H1 (cell line): ENCODE results near the gene CENPV. TPM values are rescaled to one million over a fixed set of nuclear protein-coding genes. Genes with fewer than 3 reads are reported as not detected.

ENCODE experiments used
- CTCF ChIA-PET: fragments of 300-600 bp; sonication (Branson Sonifier 250); formaldehyde crosslinking; loops from one replicate; lab custom pipeline; 2021; ENCODE audit not compliant: partially characterized antibody; lab: Charles Lee
- POLR2A ChIA-PET: fragments of 300-600 bp; sonication (Branson Sonifier 250); formaldehyde crosslinking; loops from one replicate; lab custom pipeline; 2021; ENCODE audit warnings: inconsistent platforms; ENCODE audit not compliant: partially characterized antibody; lab: Charles Lee
- DNase-seq, 2 experiments: peaks; one replicate each; pipeline versions ENCODE4 v3.0.0 to v3.0.0-alpha.2; 2010 to 2022; ENCODE audit warnings: low spot score in 2 of 2, low read depth in 1 of 2, mixed read lengths in 1 of 2
- FAIRE-seq: peaks from 2 replicates; lab custom pipeline; 2011; peaks lifted over from hg19 to GRCh38; lab: Jason Lieb, UNC
- H2AFZ ChIP-seq: 2 replicates; pipeline ENCODE4 v1.8.1; 2012; ENCODE audit warnings: low read length, inconsistent platforms
- H2AK5ac ChIP-seq: 2 replicates; pipeline ENCODE4 v1.6.1; 2013; ENCODE audit warnings: low read depth, low read length
- H2BK120ac ChIP-seq: replicated peaks from 2 replicates; pipeline ENCODE3; 2013; ENCODE audit warnings: low read depth, low read length, inconsistent platforms
- H2BK12ac ChIP-seq: 2 replicates; pipeline ENCODE4 v1.6.1; 2013; ENCODE audit warnings: low read depth, low read length
- H2BK15ac ChIP-seq: 2 replicates; pipeline ENCODE4 v1.6.1; 2013; ENCODE audit warnings: low read length
- H2BK20ac ChIP-seq: 2 replicates; pipeline ENCODE4 v1.6.1; 2013; ENCODE audit warnings: low read length
- H2BK5ac ChIP-seq: 2 replicates; pipeline ENCODE4 v1.6.1; 2013; ENCODE audit warnings: low read depth, low read length
- H3K14ac ChIP-seq: 2 replicates; pipeline ENCODE4 v1.6.1; 2013; ENCODE audit warnings: inconsistent platforms; ENCODE audit not compliant: insufficient read length
- H3K18ac ChIP-seq: 2 replicates; pipeline ENCODE4 v1.6.1; 2013; ENCODE audit warnings: low read length; ENCODE audit errors: extremely low read depth
- H3K23ac ChIP-seq: 2 replicates; pipeline ENCODE4 v1.6.1; 2013; ENCODE audit warnings: inconsistent platforms; ENCODE audit not compliant: insufficient read length
- H3K23me2 ChIP-seq: 2 replicates; pipeline ENCODE4 v1.6.1; 2013; ENCODE audit warnings: low read depth, low read length
- H3K27ac ChIP-seq: 2 replicates; pipeline ENCODE4 v1.6.1; 2011; ENCODE audit warnings: low read depth, low read length, inconsistent platforms
- H3K27me3 ChIP-seq, 4 experiments: replicated peaks in 1 of 4; 1 replicate in 1 of 4; 2 replicates in 3 of 4; pipeline versions ENCODE4 v1.6.1 to v1.8.1; 2011 to 2013; ENCODE audit warnings: low read length in 3 of 4, mild to moderate bottlenecking in 3 of 4, inconsistent platforms in 2 of 4, mixed read lengths in 2 of 4, moderate library complexity in 1 of 4; ENCODE audit not compliant: control insufficient read depth in 3 of 4, insufficient read depth in 3 of 4; ENCODE audit errors: extremely low read depth in 1 of 4
- H3K36me3 ChIP-seq, 4 experiments: 2 replicates each; pipeline versions ENCODE4 v1.6.1 to v1.8.1; 2011 to 2013; ENCODE audit warnings: mild to moderate bottlenecking in 4 of 4, low read length in 3 of 4, moderate library complexity in 2 of 4, control low read depth in 1 of 4, inconsistent platforms in 1 of 4; ENCODE audit not compliant: insufficient read depth in 4 of 4, control insufficient read depth in 2 of 4
- H3K4ac ChIP-seq: replicated peaks from 2 replicates; pipeline ENCODE3; 2013; ENCODE audit warnings: low read length, low read depth, mixed read lengths, inconsistent platforms; ENCODE audit not compliant: insufficient read length
- H3K4me1 ChIP-seq, 4 experiments: replicated peaks in 1 of 4; 1 replicate in 1 of 4; 2 replicates in 3 of 4; pipeline versions ENCODE4 v1.6.1 to v1.8.1; 2011 to 2013; ENCODE audit warnings: low read length in 3 of 4, inconsistent platforms in 2 of 4, mixed read lengths in 1 of 4; ENCODE audit not compliant: insufficient read depth in 4 of 4, control insufficient read depth in 3 of 4
- H3K4me2 ChIP-seq, 2 experiments: 2 replicates each; pipeline versions ENCODE4 v1.6.1 to v1.8.1; 2011 to 2013; ENCODE audit warnings: low read depth in 2 of 2, low read length in 2 of 2, control low read depth in 1 of 2, inconsistent platforms in 1 of 2, mild to moderate bottlenecking in 1 of 2; ENCODE audit not compliant: insufficient read depth in 1 of 2
- H3K4me3 ChIP-seq, 4 experiments: fragments of 200-600, 300-600 bp in 1 of 4; sonication (generic), shearing (Covaris generic), sonication (Bioruptor Twin) in 1 of 4; 2 replicates each; pipeline versions ENCODE4 v1.5.1 to v1.8.1; 2011 to 2016; ENCODE audit warnings: low read length in 4 of 4, low read depth in 3 of 4, control low read depth in 2 of 4, inconsistent platforms in 2 of 4, mild to moderate bottlenecking in 2 of 4, mixed read lengths in 1 of 4, moderate library complexity in 1 of 4; ENCODE audit not compliant: insufficient read depth in 2 of 4; ENCODE audit errors: extremely low read depth in 1 of 4
- H3K56ac ChIP-seq: replicated peaks from 2 replicates; pipeline ENCODE3; 2013; ENCODE audit warnings: low read depth, mild to moderate bottlenecking, mixed read lengths, low read length, inconsistent platforms; ENCODE audit not compliant: insufficient read length
- H3K79me1 ChIP-seq: 2 replicates; pipeline ENCODE4 v1.6.1; 2013; ENCODE audit warnings: low read depth, low read length, control low read depth
- H3K79me2 ChIP-seq, 2 experiments: 2 replicates each; pipeline versions ENCODE4 v1.6.1 to v1.8.1; 2012 to 2013; ENCODE audit warnings: low read length in 2 of 2, mild to moderate bottlenecking in 2 of 2, inconsistent platforms in 1 of 2; ENCODE audit not compliant: insufficient read depth in 2 of 2, control insufficient read depth in 1 of 2
- H3K9ac ChIP-seq, 4 experiments: replicated peaks in 1 of 4; 1 replicate in 1 of 4; 2 replicates in 3 of 4; pipeline versions ENCODE4 v1.6.1 to v1.8.1; 2011 to 2013; ENCODE audit warnings: low read depth in 3 of 4, low read length in 3 of 4, control low read depth in 2 of 4, mild to moderate bottlenecking in 2 of 4, moderate library complexity in 2 of 4, inconsistent platforms in 1 of 4; ENCODE audit errors: extremely low read depth in 1 of 4
- H3K9me3 ChIP-seq, 2 experiments: 2 replicates each; pipeline versions ENCODE4 v1.6.1 to v1.8.1; 2012 to 2013; ENCODE audit warnings: mild to moderate bottlenecking in 2 of 2, moderate library complexity in 2 of 2, control low read depth in 1 of 2, inconsistent platforms in 1 of 2, low read depth in 1 of 2, low read length in 1 of 2, mixed read lengths in 1 of 2; ENCODE audit not compliant: insufficient read depth in 2 of 2
- H4K20me1 ChIP-seq, 2 experiments: replicated peaks in 1 of 2; 2 replicates each; pipeline versions ENCODE3 to v1.8.1; 2011 to 2013; ENCODE audit warnings: inconsistent platforms in 2 of 2, low read length in 2 of 2, mild to moderate bottlenecking in 1 of 2; ENCODE audit not compliant: insufficient read depth in 2 of 2, control insufficient read depth in 1 of 2
- H4K5ac ChIP-seq: 2 replicates; pipeline ENCODE4 v1.6.1; 2013; ENCODE audit warnings: low read length, low read depth, mixed read lengths, inconsistent platforms; ENCODE audit not compliant: insufficient read length
- H4K8ac ChIP-seq: 2 replicates; pipeline ENCODE4 v1.8.0; 2013; ENCODE audit warnings: mild to moderate bottlenecking, moderate library complexity, low read length, inconsistent platforms; ENCODE audit not compliant: insufficient read depth; ENCODE audit errors: extremely low read depth
- H4K91ac ChIP-seq: replicated peaks from 2 replicates; pipeline ENCODE3; 2013; ENCODE audit warnings: low read length, mixed read lengths, inconsistent platforms; ENCODE audit not compliant: insufficient read length
- CHD2 ChIP-seq: IDR thresholded peaks from 2 replicates; pipeline ENCODE4 v1.6.1; 2012; ENCODE audit warnings: low read length, improper control_type of control experiment
- MAFK ChIP-seq: IDR thresholded peaks from 2 replicates; pipeline ENCODE4 v1.6.1; 2012; ENCODE audit warnings: low read depth, mild to moderate bottlenecking, improper control_type of control experiment, low read length
- PHF8 ChIP-seq: fragments of 200-600 bp; sonication (generic); conservative IDR thresholded peaks from 2 replicates; pipeline ENCODE4 v1.7.1; 2012; ENCODE audit warnings: low read depth, mild to moderate bottlenecking, inconsistent platforms, low read length, moderate library complexity
- POLR2A ChIP-seq, 2 experiments: IDR thresholded peaks; 1 replicate in 1 of 2; 2 replicates in 1 of 2; pipeline ENCODE4 v1.6.1; 2011; ENCODE audit warnings: low read depth in 2 of 2, low read length in 2 of 2, mild to moderate bottlenecking in 2 of 2; ENCODE audit errors: control extremely low read depth in 1 of 2
- SAP30 ChIP-seq: fragments of 300-600 bp; sonication (generic); IDR thresholded peaks from 2 replicates; pipeline ENCODE4 v1.7.1; 2012; ENCODE audit warnings: low read length, moderate library complexity, mild to moderate bottlenecking, inconsistent platforms; ENCODE audit not compliant: insufficient read depth, insufficient replicate concordance
- TAF7 ChIP-seq: optimal IDR thresholded peaks from 2 replicates; pipeline ENCODE3; 2011; ENCODE audit warnings: low read depth, mild to moderate bottlenecking, inconsistent platforms, low read length, moderate library complexity, borderline replicate concordance
- TBP ChIP-seq: IDR thresholded peaks from 2 replicates; pipeline ENCODE4 v1.6.1; 2011; ENCODE audit warnings: low read depth, low read length, improper control_type of control experiment
- YY1 ChIP-seq: IDR thresholded peaks from 2 replicates; pipeline ENCODE4 v1.6.1; 2011; ENCODE audit warnings: low read depth, mild to moderate bottlenecking, low read length
- WGBS, 2 experiments: shearing (Covaris generic) in 1 of 2; methylation state at CpG; one replicate each; pipeline versions ENCODE4 v1.1.6 to v1.1.7; 2013 to 2015; ENCODE audit warnings: low lambda C conversion rate in 2 of 2, mixed read lengths in 2 of 2, inconsistent platforms in 1 of 2, low coverage in 1 of 2, missing lambda C conversion rate in 1 of 2; ENCODE audit not compliant: insufficient replicate concordance in 2 of 2, insufficient coverage in 1 of 2, insufficient read length in 1 of 2; ENCODE audit errors: extremely low coverage in 1 of 2, missing lambda C conversion rate in 1 of 2; 5-methylcytosine and 5-hydroxymethylcytosine counted together
- polyA plus RNA-seq, 7 experiments: library from polyadenylated mRNA; depleted of rRNA in 3 of 7; stranded (reverse) in 5 of 7; unstranded in 2 of 7; fragments of >200 nt in 5 of 7; fragments of 200-250 nt in 2 of 7; gene quantifications; 1 replicate in 5 of 7; 2 replicates in 1 of 7; 4 replicates in 1 of 7; pipeline versions ENCODE4 v1.2.1 to v1.2.3, GENCODE V29; 2011 to 2013; ENCODE audit warnings: missing spikeins in 2 of 7, mixed read lengths in 2 of 7
- total RNA-seq: library from RNA; stranded (reverse); fragmentation: NEBNext Ultra II Directional; extraction: Animal tissue kit (Norgen Biotek cat#: 25700); gene quantifications from 2 replicates; pipeline ENCODE4 v1.2.1, GENCODE V29; 2021
- TF ChIP-seq, protein P1 (sequence below): IDR thresholded peaks from 2 replicates; pipeline ENCODE4 v1.6.1; 2012; ENCODE audit warnings: low read length, inconsistent platforms

CENPV gene
- total and polyA plus RNA-seq, 2 of the 8 experiments (the other 6 are each of a cell fraction or from before 2014, with no cell fraction given), result 249 to 260 TPM

DNA sequence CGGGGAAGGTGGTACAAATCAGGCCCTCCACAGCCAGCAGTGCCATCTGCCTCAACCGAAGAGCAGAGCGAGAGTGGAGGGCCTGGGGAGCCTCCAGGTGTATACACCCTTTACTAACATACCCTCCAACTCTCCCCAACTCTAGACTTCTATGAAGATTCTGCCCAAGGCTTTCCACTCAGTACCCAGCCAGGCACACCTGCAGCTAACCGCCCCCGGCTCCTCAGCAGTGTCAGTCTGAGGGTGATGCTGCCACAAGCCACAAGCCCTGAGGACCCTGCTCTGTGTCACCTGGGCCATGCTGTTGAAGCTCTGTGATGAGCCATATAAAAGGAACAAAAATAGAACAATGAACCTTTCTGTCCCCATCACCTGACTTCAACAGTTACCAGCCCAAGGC, 3.8 kb downstream of the CENPV start:
- Histone ChIP-seq H4K5ac (no peak overlapping the region), H4K20me1 (peaks cover 0 to 3% of the 10 kb centered on the region in 2 experiments), H2BK20ac (no peak overlapping the region), H3K23ac (no peak overlapping the region), H3K18ac (no peak overlapping the region), H2AFZ (no peak overlapping the region), H2BK120ac (no peak overlapping the region), H3K4me1 (no peaks in the 10 kb centered on the region), H3K4ac (no peak overlapping the region), H3K4me3 (no peak overlapping the region), H3K9me3 (no peaks in the 10 kb centered on the region), H3K36me3 (peaks cover 23 to 40% (median 32%) of the 10 kb centered on the region in 4 experiments), H3K9ac (no peak overlapping the region), H2BK12ac (no peak overlapping the region), H3K27ac (no peak overlapping the region), H2BK15ac (no peak overlapping the region), H2BK5ac (no peak overlapping the region), H3K4me2 (no peak overlapping the region), H2AK5ac (no peak overlapping the region), H3K56ac (no peak overlapping the region), H4K8ac (no peak overlapping the region), H3K14ac (no peak overlapping the region), H3K23me2 (peaks cover 2% of the 10 kb centered on the region; the same call in 1 of the 2 replicates), H3K79me2 (peaks cover 0 to 34% of the 10 kb centered on the region in 2 experiments; a peak in 2 of 4 replicates), H3K79me1 (no peaks in the 10 kb centered on the region), H3K27me3 (no peaks in the 10 kb centered on the region; a peak in 1 of 7 replicates), H4K91ac (no peak overlapping the region)
- DNase-seq (no peak), FAIRE-seq (no peak)
- ChIA-PET POLR2A (interaction anchor here (0.6 to 6.7 kb wide), 8 partner anchors 8 to 152 kb away, joined by 3 to 71 read pairs (median 4); no protein-coding TSS in a partner anchor), CTCF (interaction anchor here (0.6 to 5.7 kb wide), 5 partner anchors 15 to 67 kb away, joined by 4 to 44 read pairs (median 6); no protein-coding TSS in a partner anchor)
- TF ChIP-seq, protein P1, sequence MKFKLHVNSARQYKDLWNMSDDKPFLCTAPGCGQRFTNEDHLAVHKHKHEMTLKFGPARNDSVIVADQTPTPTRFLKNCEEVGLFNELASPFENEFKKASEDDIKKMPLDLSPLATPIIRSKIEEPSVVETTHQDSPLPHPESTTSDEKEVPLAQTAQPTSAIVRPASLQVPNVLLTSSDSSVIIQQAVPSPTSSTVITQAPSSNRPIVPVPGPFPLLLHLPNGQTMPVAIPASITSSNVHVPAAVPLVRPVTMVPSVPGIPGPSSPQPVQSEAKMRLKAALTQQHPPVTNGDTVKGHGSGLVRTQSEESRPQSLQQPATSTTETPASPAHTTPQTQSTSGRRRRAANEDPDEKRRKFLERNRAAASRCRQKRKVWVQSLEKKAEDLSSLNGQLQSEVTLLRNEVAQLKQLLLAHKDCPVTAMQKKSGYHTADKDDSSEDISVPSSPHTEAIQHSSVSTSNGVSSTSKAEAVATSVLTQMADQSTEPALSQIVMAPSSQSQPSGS, result no peak
- TF ChIP-seq POLR2A (IDR thresholded peaks at IDR 0.05; ENCODE audit: control extremely low read depth in 1 of 2, low read depth in 2 of 2, low read length in 2 of 2) (no peak; a peak in 1 of 3 replicates), TBP (no peak), PHF8 (no peak), MAFK (no peak), YY1 (no peak), TAF7 (no peak), SAP30 (no peak), CHD2 (no peak)
- WGBS, 2 experiments, result 85% methylated on average over 5 of the region's 5 CpGs; no CpG with 5 or more reads in 1 of the 2 experiments
